GM18951 (cell line): Measurements from ENCODE around the gene SDK1.

Experiments
- POLR2A ChIP-seq: IDR thresholded peaks from 4 replicates; pipeline ENCODE4 v1.6.1; 2011; ENCODE audit warnings: mild to moderate bottlenecking; ENCODE audit not compliant: insufficient read length, insufficient read depth; ENCODE audit errors: extremely low read depth
- in situ Hi-C: fragments of 300-500 bp; cut with MboI; formaldehyde crosslinking; loops from one replicate; pipeline ENCODE4 v1.12.0; 2022; ENCODE audit warnings: low sequenced_read_pairs, mixed read lengths, inconsistent platforms; ENCODE audit not compliant: unreplicated experiment

Gene SDK1

GRCh38 chr7:3300651-3301448 is at the start of gene SDK1:
Gene SDK1, plus strand, starts transcription at chr7:3301252. Its CDS starts 335 bp downstream, at chr7:3301587.
- no peak for TF ChIP-seq POLR2A
- in situ Hi-C loops, result loop anchor here (25.0 kb wide), 1 partner anchor 586 kb away; no protein-coding TSS in a partner anchor

- in situ Hi-C loops, result no loop called here
- no peak for TF ChIP-seq POLR2A
Observed at GRCh38 chr7:3254718-3255117, 46.3 kb upstream of the SDK1 start.

- no peak for TF ChIP-seq POLR2A
- in situ Hi-C loops, result no loop called here
Observed at GRCh38 chr7:3259711-3260400, 41.2 kb upstream of the SDK1 start.

GRCh38 chr7:3260401-3260715 is 40.7 kb upstream of the SDK1 start:
- in situ Hi-C loops, result no loop called here
- no peak for TF ChIP-seq POLR2A

GRCh38 chr7:3264693-3265339 is 36.2 kb upstream of the SDK1 start:
- in situ Hi-C loops, result no loop called here
- no peak for TF ChIP-seq POLR2A

GRCh38 chr7:3265388-3265787 is 35.7 kb upstream of the SDK1 start:
- in situ Hi-C loops, result no loop called here
- TF ChIP-seq POLR2A, result no peak

- in situ Hi-C loops, result no loop called here
- no peak for TF ChIP-seq POLR2A
Observed at GRCh38 chr7:3266240-3266639, 34.8 kb upstream of the SDK1 start.

- in situ Hi-C loops, result no loop called here
- TF ChIP-seq POLR2A, result no peak
Observed at GRCh38 chr7:3267966-3268690, 32.9 kb upstream of the SDK1 start.

GRCh38 chr7:3270362-3270761 is 30.7 kb upstream of the SDK1 start:
- in situ Hi-C loops, result no loop called here
- TF ChIP-seq POLR2A, result no peak

- no peak for TF ChIP-seq POLR2A
- in situ Hi-C loops, result no loop called here
Observed at GRCh38 chr7:3271298-3271697, 29.8 kb upstream of the SDK1 start.

GRCh38 chr7:3272691-3273141 is 28.3 kb upstream of the SDK1 start:
- in situ Hi-C loops, result no loop called here
- no peak for TF ChIP-seq POLR2A

GRCh38 chr7:3274131-3274530 is 26.9 kb upstream of the SDK1 start:
- in situ Hi-C loops, result no loop called here
- TF ChIP-seq POLR2A, result no peak

GRCh38 chr7:3277604-3278572 is 23.2 kb upstream of the SDK1 start:
- TF ChIP-seq POLR2A, result no peak
- in situ Hi-C loops, result no loop called here
